Measurements from ENCODE around the gene CMSS1.
"Not testable (repeated sequence)": the region's sequence is repeated elsewhere in the genome, so short reads cannot be mapped to it uniquely, and the experiment has no call there.

CMSS1 gene

DNA sequence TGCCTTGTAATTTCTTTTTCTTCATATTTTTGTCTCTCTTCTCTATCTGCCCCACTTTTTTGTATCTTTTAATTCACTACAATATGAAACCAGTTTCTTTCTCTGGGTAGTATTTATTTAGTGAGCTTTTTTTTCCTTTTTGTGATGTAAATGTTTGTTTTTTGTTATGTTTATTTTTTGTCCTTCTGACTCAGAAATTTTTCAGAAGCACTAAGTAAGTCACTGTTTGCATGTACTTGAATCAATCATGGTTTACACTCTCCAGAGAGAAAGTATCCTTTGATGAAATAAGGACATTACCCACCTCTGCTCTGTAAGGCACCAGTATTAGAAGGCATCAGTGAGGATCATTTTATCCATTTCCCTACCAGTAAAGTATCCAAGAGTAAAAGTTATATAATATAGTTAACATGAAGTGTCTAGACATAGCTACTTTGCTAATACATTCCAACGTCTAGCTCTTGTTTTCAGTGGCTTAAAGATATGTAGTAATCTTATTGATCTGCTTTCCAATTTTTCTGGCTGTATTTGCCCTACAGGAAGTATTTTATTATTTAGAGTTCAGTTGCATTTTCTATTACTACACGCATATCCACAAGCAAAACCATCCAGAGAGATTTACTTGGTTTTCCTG lies 271.2 kb downstream of the CMSS1 start:
- TF ChIP-seq, protein P1, sequence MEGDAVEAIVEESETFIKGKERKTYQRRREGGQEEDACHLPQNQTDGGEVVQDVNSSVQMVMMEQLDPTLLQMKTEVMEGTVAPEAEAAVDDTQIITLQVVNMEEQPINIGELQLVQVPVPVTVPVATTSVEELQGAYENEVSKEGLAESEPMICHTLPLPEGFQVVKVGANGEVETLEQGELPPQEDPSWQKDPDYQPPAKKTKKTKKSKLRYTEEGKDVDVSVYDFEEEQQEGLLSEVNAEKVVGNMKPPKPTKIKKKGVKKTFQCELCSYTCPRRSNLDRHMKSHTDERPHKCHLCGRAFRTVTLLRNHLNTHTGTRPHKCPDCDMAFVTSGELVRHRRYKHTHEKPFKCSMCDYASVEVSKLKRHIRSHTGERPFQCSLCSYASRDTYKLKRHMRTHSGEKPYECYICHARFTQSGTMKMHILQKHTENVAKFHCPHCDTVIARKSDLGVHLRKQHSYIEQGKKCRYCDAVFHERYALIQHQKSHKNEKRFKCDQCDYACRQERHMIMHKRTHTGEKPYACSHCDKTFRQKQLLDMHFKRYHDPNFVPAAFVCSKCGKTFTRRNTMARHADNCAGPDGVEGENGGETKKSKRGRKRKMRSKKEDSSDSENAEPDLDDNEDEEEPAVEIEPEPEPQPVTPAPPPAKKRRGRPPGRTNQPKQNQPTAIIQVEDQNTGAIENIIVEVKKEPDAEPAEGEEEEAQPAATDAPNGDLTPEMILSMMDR (IDR thresholded peaks at IDR 0.05; ENCODE audit: borderline replicate concordance, insufficient read depth, low read depth, low read length): no peak
- H3K4me3 ChIP-seq (ENCODE audit: low read depth, low read length): no peak overlapping the region

GRCh38 chr3:100089812-100090668 lies 272.4 kb downstream of the CMSS1 start:
- no peak overlapping the region for H3K4me3 ChIP-seq (ENCODE audit: low read depth, low read length)
- TF ChIP-seq, protein P1 (IDR thresholded peaks at IDR 0.05; ENCODE audit: borderline replicate concordance, insufficient read depth, low read depth, low read length): peak; percentile 76

- no peak overlapping the region for H3K4me3 ChIP-seq (ENCODE audit: low read depth, low read length)
- TF ChIP-seq, protein P1 (IDR thresholded peaks at IDR 0.05; ENCODE audit: borderline replicate concordance, insufficient read depth, low read depth, low read length): no peak
Measured at GRCh38 chr3:100090669-100091005, 273.0 kb downstream of the CMSS1 start.

GRCh38 chr3:100093831-100094230 lies 276.2 kb downstream of the CMSS1 start:
- no peak overlapping the region for H3K4me3 ChIP-seq (ENCODE audit: low read depth, low read length)
- TF ChIP-seq, protein P1 (IDR thresholded peaks at IDR 0.05; ENCODE audit: borderline replicate concordance, insufficient read depth, low read depth, low read length): no peak

GRCh38 chr3:100096286-100096685 lies 278.6 kb downstream of the CMSS1 start:
- H3K4me3 ChIP-seq (ENCODE audit: low read depth, low read length): not testable (repeated sequence)

- H3K4me3 ChIP-seq (ENCODE audit: low read depth, low read length): no peak overlapping the region
- TF ChIP-seq, protein P1 (IDR thresholded peaks at IDR 0.05; ENCODE audit: borderline replicate concordance, insufficient read depth, low read depth, low read length): no peak
Measured at GRCh38 chr3:100096866-100097265, 279.2 kb downstream of the CMSS1 start.

GRCh38 chr3:100097919-100098783 lies 280.5 kb downstream of the CMSS1 start:
- no peak overlapping the region for H3K4me3 ChIP-seq (ENCODE audit: low read depth, low read length)
- TF ChIP-seq, protein P1 (IDR thresholded peaks at IDR 0.05; ENCODE audit: borderline replicate concordance, insufficient read depth, low read depth, low read length): no peak
